ENCODE measurements around the gene MTMR11.
"Not testable (repeated sequence)": the region's sequence is repeated elsewhere in the genome, so short reads cannot be mapped to it uniquely, and the experiment has no call there.

The MTMR11 gene, protein sequence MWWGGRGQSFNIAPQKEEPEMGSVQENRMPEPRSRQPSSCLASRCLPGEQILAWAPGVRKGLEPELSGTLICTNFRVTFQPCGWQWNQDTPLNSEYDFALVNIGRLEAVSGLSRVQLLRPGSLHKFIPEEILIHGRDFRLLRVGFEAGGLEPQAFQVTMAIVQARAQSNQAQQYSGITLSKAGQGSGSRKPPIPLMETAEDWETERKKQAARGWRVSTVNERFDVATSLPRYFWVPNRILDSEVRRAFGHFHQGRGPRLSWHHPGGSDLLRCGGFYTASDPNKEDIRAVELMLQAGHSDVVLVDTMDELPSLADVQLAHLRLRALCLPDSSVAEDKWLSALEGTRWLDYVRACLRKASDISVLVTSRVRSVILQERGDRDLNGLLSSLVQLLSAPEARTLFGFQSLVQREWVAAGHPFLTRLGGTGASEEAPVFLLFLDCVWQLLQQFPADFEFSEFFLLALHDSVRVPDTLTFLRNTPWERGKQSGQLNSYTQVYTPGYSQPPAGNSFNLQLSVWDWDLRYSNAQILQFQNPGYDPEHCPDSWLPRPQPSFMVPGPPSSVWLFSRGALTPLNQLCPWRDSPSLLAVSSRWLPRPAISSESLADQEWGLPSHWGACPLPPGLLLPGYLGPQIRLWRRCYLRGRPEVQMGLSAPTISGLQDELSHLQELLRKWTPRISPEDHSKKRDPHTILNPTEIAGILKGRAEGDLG

GRCh38 chr1:149936170-149936991, at the start of gene MTMR11:
Gene MTMR11, minus strand, starts transcription at chr1:149936879. Its CDS starts 232 bp downstream, at chr1:149936647.
- no peak for DNase-seq

GRCh38 chr1:149979972-149980540, 43.4 kb upstream of the MTMR11 start:
- no peak for DNase-seq

DNA sequence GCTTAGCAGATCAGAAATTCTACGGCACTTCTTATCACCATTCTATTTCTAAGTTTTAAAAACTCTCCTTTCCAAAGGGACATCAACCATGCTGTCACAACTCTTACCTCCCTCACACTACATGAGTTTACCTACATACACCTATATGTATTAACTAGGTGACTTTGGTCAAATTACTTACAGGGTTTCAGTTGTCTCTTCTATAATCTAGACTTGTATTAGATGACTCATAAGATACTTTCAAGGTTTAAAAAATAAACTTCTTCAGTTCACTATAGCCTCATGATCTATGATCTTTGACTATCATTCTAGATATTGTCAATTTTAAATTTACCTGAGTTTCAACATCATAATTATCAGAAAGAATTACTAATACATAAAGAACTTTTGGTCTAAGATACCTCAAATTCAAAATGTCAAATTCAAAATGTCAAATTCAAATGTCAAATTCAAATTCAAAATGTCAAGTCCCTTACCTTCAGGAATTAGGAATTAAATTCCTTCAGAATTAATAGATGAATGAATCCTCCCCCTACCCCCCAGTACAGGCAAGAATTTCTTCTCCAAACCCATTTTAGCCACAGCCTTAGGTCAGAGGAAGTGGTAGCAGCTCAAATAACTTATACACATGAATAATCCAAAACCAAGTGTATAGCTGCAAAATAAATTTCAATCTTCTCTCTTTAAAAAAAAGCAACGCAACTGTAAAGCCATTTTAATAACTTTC, 42.7 kb upstream of the MTMR11 start:
- DNase-seq, result no peak

DNA sequence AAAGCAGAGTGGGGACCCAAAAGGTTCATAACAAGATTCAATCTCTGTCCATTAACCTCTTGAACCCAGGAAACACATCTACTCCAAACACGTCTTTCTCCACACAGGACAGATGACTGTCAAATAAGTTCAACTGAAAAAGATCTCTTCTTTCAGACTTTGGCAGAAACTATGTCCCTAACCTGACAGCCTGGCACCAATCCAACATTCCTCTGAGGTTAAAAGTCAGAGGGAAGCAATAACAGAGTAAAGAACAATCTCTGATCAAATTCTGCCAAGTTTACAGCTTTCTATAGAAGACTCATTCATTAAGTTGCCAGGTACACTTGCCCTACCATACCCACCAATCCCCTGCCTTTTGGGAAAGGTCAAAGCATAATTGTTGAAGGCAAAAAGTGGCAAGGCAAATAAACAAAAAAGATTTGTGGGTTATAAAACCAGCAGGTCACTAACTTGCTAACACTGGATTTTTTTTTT, 41.9 kb upstream of the MTMR11 start:
- DNase-seq, result no peak

GRCh38 chr1:149977345-149977744, 40.7 kb upstream of the MTMR11 start:
- DNase-seq, result no peak

- DNase-seq, result no peak
Measured at GRCh38 chr1:149972547-149972946, 35.9 kb upstream of the MTMR11 start.

DNA sequence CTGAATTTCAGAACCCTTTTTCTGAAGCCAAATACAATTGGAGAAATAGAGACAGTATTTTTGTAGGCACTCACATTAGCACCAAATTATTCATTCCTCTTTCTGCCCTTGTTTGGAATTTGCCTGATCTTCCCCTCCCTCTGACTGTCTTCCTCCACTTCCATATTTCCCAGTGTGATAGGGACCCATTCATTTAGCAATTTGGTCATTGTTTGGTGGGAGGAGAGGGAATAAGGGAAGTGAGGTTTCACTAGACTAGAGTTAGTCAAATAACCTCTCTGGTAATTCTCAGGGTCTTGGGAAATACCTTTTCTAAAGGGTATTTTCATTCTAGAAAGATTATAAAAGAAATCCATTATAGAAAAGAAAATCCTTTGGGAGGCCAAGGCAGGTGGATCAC, 31.0 kb upstream of the MTMR11 start:
- no peak for DNase-seq

GRCh38 chr1:149967041-149967440, 30.4 kb upstream of the MTMR11 start:
- DNase-seq, result no peak

DNA sequence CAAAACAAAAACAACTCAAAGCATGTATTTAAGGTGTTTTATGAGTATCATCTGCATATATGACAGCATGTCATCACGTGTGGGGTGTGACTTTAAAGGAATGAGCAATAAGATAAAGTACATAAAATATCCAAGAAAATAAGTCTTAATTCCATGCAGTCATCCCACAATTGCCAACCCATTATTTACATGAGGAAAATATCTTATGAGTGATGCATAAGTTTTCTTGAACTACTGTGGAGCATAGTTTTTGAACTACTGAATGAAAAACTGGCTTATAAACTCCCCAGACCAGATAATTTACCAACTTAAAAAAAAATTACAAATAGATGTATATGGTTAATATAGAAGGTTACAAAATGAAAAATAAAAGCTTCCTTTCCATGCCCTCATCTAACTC, 29.7 kb upstream of the MTMR11 start:
- DNase-seq, result no peak

GRCh38 chr1:149965440-149965839, 28.8 kb upstream of the MTMR11 start:
- DNase-seq, result no peak

- no peak for DNase-seq
Measured at GRCh38 chr1:149963358-149963757, 26.7 kb upstream of the MTMR11 start.

DNA sequence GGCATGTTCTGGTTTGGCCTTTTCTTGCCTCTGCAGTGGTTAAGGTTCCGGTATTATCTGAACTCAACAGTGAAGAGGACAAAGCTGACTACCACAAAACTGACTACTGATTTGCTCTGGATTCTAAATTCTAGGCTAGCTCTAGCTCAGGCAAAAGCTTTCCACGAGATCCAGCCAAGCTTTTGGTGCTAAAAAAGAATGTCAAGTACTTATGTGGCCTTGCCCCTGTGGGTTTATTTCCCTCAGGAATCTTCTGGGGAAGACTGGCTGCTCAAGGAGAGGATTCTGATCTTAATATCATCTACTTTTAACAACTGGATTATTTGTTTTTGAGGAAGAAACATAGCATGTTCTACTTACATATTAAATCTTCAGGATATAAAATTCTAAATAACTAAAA, 26.1 kb upstream of the MTMR11 start:
- DNase-seq, result no peak

DNA sequence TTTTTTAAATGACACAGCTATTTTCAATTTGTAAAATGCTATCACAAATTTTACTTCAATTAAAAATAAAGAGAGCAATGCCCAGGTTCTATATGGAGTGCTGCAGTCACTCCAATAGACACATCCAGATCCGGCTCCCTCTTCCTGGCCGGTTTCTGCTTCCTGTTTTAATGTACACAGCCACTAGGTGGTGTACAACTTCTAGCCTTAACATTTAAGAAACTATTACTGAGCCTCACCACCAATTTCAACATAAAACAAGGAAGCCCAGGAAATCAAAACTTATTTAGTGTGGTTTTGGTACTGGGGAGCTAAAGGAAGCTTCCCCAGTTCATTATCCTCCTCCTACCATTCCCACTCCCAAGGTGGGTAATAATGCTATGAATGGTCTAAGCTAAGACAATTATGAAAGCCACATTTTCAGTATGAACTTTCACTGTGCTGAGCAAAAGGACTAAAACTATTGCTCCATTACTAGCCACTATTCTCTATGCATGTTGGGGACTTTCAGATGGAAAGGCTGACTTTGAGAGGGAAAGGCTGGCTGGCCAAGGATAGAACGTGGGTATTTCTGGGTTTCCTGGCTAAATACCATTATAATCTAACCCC, 25.5 kb upstream of the MTMR11 start:
- peak; percentile 46 for DNase-seq

DNA sequence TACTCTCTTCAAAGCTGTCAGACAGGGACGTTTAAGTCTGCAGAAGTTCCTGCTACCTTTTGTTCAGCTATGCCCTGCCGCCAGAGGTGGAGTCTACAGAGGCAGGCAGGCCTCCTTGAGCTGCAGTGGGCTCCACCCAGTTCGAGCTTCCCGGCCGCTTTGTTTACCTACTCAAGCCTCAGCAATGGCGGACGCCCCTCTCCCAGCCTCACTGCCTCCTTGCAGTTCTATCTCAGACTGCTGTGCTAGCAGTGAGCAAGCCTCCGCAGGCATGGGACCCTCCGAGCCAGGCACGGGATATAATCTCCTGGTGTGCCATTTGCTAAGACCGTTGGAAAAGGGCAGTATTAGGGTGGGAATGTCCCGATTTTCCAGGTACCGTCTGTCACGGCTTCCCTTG, 20.9 kb upstream of the MTMR11 start:
- DNase-seq, result not testable (repeated sequence)

DNA sequence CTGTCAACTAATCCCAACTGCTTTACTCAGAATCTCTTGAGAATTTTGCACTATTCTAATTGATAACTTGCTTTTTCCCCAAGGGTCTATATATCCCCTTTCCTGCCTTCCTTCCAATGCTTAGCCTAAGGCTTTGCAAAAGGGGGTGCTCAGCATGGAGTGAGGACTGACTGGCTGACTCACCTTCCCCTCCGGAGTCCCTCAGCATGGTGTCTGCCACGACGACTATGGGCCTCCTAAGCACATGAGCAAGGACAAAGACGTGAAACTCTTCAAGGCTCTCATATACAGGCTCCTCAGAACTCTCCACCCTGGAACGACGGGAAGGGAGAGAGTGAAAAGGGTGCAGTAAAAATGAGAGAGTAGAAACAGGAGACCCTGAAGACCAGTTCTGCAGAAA, 13.2 kb upstream of the MTMR11 start:
- DNase-seq, result no peak

DNA sequence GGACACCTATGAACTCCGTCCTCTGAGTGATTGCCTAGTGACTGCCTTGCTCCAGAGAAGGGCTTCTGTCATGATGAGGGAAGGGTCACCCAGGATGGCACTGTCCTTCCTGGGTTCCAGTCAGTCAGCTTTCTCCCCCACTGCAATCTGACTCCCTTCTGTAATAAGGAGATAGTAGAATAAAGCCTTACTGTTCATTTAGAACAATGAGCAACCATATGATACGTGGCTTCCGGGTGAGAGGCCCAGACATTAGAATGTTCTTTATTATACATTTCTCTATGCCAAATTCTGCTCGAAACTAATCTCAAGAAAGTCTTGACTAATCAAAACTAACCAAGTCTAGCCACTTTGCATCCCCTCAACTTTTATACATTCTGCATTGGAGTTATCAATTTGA, 8.5 kb upstream of the MTMR11 start:
- no peak for DNase-seq

DNA sequence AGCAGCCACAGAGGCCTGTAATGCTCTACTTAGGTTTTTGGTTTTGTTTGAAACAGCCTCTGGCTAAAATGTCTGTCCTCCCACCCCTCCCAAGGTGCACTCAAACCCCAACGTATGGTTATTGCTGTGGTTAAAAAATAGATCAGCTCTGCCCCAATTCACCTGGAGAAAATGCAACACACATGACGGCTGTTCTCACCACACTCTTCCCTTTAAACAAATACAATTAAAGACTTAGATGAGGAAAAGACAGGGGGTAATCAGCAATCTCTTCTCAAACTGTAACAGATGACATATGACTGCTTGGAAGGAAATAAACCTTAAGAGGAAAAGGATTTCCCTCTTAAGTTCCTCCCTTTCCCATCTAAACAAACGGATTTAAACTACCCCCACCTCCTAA, 6.2 kb upstream of the MTMR11 start:
- DNase-seq, result no peak

- no peak for DNase-seq
Measured at GRCh38 chr1:149942207-149942606, 5.5 kb upstream of the MTMR11 start.

GRCh38 chr1:149940427-149940826, 3.7 kb upstream of the MTMR11 start:
- DNase-seq, result no peak

DNA sequence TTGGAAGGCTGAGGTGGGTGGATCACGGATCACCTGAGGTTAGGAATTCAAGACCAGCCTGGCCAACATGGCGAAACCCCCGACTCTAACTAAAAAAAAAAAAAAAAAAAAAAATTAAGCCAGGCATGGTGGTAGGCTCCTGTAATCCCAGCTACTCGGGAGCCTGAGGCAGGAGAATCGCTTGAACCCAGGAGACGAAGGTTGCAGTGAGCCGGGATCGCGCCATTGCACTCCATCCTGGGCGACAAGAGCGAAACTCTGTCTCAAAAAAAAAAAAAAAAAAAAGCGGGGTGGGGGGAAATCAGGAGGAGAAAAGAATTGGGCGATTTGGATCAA, 2.0 kb upstream of the MTMR11 start:
- not testable (repeated sequence) for DNase-seq

GRCh38 chr1:149937759-149938158, 1.1 kb upstream of the MTMR11 start:
- no peak for DNase-seq

Data from NCI-H1417 treated with DMSO at 0.1 percent for 48 hours (cell line).